Limb (tissue), 2 donors: ENCODE data around the gene BDP1.
"Not testable (repeated sequence)": the region's sequence is repeated elsewhere in the genome, so short reads cannot be mapped to it uniquely, and the experiment has no call there.

Experiments
- DNase-seq, 2 donors: peaks; one replicate each; pipeline ENCODE4 v3.0.0-alpha.2; 2016; ENCODE audit errors: extremely low spot score in 2 of 2

Gene BDP1, protein sequence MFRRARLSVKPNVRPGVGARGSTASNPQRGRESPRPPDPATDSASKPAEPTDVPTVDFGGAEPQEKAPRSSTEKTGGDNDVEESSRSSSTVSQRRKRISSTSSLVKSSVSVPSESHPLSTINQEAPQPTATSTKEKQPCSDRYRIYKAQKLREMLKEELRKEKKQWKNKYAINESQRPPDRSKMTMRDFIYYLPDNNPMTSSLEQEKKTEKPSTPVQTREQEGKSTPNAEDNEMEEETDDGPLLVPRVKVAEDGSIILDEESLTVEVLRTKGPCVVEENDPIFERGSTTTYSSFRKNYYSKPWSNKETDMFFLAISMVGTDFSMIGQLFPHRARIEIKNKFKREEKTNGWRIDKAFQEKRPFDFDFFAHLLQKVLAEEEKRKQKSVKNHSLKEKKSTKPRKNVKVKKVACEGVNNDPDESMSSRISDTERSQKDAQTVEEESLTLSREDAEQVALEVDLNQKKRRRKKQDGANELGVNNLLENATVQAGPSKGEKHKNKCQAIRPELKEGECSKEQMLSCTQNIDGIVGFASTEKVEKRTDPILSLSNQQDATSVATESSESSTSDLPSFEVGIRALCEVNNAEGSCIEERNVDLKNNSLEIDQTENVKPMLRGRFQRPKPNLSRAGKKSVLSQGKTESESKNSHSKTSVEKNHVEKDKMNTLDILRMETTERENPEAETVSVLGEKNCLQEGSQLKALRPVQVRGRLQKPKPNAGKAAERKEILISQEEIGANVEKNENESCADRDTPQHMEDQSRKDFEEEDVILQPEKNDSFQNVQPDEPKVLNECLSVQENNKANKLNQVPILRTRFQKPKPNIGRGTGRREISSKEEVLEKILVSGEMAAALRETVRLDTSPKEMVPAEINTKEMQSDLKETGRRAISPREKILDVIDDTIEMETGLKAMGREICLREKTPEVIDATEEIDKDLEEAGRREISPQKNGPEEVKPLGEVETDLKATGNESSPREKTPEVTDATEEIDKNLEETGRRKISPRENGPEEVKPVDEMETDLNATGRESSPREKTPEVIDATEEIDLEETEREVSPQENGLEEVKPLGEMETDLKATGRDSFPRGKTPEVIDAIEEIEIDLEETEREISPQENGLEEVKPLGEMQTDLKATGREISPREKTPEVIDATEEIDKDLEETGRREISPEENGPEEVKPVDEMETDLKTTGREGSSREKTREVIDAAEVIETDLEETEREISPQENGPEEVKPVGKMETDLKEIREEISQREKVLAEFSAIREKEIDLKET (N-terminal part only)

DNA sequence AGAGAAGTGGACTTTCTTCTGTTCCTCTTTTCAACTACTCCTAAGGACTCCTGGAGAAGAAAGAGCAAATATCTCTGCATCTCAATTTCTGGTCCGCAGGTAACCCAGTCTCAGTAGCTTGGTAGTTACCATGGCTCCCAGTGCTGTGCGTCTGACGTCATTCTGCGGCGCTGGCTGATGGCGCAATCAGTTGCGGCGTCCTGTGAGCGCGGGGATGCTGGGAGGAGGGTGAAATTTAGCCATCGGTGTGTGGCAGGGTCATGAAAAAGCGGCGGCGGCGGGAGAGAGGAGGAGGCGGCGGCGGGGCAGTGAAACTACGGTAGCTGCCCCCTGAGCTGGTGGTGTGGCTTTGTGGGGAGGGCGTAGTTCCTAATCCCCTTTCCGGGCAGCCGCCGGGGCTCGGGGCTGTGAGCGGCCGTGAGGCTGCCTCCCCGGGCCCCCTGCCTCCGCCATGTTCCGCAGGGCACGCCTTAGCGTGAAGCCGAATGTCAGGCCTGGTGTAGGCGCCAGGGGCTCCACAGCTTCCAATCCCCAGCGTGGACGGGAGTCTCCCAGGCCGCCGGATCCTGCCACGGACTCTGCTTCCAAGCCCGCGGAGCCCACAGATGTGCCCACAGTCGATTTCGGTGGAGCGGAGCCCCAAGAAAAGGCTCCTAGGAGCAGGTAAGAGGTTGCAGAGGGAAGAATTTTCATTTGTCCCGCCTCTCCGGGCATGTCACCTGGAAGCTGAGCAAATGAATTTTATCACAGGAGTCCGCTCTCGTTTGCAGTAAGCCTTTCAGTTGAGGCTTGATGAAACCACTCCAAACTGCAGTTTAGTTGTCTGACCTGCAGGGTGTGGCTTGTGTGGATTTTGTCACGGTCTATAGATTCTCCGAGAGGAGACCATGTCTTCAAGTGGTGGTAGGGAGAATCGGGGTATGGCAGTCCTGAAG lies at the start of gene BDP1:
BDP1 (plus strand) TSS at position 225 of the 935 bp plus-strand sequence; CDS start at position 452, 227 bp downstream.
- peak; percentile 94 to 99 for DNase-seq

DNA sequence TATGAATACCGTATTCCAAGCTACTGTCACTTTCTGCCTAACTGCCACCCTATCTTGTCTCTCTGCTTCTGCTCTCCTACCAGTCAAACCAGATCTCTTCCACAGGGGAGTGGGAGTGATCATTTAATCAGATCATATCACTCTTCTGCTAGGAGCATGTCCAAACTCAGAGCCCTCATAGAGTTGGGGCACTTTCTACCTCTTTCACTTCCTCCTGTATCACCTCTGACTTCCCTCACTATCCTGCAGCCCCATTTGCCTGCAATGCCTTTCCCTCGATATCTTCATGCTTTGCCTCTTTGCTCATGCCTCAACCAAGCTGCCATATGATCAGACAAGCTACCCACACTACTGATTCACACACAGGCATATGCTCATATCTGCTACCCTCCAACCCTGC lies 45.4 kb upstream of the BDP1 start:
- not testable (repeated sequence) for DNase-seq

DNA sequence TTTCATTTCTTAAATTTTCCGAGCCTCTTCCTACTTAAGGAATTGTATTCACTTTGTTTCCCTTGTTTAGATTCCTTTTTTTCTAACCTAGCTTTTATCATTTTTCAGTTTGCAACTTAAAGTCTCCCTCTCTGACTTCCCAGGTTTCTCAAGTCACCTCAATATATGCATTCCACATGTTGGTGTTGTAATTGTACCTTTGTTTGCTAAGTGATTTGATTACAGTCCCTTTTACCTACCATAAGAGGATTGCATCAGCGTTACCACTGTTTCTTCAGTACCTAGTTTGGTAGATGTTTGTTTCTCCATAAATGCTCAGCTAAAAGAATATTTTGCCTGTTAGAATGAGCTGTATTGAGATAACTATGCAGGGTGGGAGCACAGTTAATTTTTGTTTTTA lies 39.8 kb upstream of the BDP1 start:
- DNase-seq = not testable (repeated sequence)

DNA sequence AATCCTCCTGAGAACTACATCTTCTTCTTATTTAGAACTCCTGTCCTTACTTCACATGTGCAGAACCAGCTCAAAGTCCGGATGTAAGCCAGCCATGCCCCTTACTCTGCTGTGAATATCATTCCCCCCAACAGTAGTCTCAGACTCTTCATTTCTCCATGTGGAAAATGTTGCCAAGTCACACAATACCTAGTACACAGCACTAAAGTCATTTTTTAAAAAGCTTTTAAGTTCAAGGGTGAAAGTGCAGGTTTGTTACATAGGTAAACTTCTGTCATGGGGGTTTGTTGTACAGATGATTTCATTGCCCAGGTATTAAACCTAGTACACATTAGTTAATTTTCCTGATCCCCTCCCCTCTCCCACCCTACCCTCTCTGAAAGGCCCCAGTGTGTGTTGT lies 37.4 kb upstream of the BDP1 start:
- not testable (repeated sequence) for DNase-seq

DNA sequence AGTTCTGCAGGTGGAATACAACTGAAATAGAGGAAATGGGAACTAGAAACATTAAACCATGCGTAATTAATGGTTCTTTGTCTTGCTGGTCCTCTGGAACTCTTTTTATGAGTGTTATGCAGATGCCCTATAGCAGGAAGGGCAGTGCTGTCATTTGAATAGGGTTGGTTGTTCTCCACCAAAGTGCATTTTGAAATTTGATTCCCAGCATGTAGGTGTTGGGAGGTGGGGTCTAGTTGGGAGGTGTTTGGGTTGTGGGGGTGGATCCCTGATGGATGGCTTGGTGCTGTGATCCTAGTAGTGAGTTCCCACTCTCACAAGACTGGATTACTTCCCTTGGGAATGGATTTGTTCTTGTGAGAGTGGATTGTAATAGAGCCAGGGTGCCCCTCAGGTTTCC lies 34.2 kb upstream of the BDP1 start:
- DNase-seq = not testable (repeated sequence)

DNA sequence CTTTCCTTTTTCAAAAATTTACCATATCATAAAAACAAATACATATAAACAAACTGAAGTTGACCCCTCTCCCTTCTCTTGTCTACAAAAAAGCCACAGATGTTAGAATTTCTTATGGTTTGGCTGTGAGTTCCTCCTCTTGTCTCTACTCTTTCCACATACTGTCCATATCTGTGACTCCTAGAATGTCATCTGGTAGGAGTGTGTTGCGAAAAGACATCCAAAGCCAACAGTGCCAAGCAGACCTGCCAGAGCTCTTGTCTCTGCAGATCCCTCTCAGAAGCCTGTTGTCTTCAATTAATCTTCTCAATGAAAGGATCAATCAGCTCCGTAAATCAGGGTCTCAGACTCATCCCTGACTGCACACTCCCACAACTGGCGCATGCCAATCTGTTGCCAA lies 31.6 kb upstream of the BDP1 start:
- not testable (repeated sequence) for DNase-seq

DNA sequence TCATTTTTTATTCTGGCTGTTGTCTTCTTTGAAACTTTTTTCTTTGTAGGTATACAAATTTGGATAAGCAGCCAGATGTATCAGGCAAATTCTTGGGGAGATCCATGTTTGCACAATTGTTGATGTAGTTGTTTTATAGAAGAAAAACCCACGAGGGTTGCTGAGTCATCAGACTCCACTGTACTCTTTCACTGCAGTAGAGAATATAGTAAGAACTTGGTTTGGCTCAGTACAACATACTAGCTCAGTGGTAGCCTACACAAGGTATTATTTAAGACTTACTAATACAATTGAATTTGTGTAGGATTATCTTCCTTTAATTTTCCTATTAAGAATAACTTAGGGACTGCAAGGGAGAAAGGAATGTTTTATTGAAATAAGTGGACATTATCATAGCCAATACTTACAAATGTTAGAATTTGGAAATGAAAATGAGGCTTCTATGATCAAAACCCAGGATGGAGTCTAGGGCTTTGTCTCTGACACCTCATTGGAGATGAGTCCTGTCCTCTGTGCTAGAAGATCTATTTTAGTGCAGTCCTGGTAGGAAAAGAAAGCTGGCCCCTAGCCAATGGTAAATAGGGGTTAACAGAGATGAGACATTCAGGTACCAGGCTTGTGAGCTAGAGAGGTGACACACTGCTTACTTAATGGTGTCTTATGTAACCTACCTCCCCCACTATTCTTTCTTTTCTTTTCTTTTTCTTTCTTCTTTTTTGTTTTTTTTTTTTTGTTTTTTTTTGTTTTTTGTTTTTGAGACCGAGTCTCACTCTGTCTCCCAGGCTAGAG lies 28.6 kb upstream of the BDP1 start:
- DNase-seq = not testable (repeated sequence)

DNA sequence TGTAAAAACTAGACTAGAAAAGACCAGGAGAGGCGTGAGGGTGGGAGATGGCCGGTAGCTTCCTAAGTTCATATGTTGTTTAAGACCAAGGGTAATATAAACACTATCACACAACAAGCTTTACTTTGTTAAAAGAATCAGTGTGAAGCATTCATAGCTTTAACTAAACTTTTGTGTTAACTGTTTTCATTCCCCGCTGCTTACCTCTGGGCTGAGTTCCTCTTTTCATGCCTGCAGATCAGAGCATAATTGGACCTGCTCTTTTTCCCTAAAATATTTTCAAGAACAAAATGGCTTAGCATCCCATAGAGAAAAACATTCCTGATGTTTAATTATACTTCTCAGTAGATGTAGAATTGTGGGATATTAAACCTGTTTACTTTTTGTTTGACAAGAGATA lies 23.0 kb upstream of the BDP1 start:
- not testable (repeated sequence) for DNase-seq

DNA sequence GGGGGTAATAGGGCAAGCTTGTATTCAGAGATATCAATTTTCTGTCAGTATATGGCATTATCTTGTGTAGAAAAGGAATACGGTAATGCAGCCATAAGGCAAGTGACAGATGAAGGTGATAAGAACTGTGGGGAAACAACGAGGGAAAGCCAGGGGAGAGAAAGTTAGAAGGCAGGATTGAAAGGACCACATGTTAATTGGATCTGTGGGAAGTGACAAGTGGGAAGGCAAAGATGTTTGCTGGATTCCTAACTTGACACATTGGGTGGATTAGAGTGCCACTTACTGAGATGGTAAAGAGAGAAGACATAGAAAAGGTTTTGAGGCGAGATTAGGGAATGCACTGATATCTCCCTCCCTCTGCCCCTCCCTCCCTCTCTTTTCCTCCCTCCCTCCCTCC lies 20.6 kb upstream of the BDP1 start:
- DNase-seq = not testable (repeated sequence)

DNA sequence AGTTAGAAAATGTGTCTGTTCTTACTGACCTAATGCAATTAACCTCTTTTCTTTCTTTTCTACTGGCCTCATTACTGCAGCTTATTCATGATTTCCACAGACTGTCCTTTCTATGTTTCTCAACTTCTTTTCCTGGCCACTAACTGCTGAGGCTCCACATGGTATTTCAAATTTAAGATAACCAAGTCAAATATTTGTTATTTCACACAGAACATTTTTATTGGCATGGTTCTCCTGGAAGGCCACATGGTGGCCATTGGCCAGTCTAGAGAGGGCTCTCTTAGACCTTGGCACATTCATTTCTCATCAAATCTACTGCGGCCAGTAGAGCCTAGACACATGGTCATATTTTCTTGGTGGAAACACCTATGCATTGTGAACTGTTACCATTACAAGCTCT lies 13.9 kb upstream of the BDP1 start:
- not testable (repeated sequence) for DNase-seq

DNA sequence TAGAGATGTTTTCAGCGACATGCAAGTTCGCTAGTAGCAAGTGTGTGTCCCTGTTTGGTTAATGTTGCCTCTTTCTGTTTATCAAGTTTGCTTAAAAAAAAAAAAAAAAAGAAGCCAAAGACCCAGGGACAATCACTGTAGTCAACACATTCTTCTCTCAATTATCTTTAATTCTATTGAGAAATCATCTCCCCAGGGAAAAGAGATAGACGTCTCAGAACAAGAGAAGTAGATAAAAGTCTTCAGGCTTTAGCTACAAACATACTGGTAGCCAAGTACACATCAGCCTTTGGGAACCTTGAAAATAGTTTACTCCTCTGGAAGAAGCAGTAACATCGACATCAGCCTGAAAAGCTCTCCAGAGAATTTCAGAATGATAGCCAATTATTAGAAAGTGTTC lies 11.6 kb upstream of the BDP1 start:
- DNase-seq = not testable (repeated sequence)

DNA sequence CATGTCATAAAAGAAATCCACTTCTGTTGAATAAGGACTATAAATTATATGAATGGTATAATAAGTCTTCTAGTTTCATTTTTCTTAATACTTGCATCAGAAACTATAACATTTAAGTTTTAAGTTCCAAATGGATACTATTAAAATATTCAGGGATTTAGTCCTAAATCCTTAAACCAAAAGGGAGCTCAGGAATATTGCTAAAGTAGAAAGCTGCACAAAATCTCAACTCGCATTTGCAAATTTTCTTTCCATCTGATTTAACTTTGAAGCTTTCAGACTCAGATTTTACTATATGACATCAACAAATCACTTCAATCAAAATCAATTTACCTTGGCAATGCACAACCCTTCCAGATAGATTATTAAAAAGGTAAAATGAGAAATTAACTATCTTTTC lies 10.4 kb upstream of the BDP1 start:
- not testable (repeated sequence) for DNase-seq

DNA sequence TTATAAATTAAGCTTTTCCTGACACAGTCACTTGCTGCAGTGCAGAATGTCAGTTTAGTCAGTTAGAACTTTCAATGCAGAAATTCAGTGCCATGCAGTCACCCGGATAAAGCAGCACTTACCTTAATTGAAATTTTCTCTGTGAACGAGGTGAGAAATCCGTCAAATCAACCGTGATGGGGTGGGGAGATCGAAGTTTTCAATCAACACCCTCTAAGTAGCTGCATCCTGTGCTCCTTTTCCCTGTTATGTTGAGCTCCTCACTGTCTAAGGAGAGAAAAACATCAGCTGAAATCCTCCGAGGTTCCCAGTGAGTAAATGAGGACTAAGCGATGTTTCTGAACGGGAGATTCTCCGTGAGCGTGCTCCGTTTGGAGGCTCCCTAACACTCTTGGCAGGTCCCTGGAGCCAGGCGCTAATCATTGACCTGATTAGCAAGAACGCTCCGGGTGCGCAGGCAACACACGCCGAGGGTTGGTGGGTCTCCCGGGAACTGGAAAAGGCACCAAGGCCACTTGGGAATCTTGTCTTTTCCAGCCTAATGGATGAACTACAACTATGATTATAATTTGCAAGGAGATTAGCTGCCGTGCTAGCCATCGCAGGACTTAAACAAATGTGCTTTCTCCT lies 9.8 kb upstream of the BDP1 start:
- not testable (repeated sequence) for DNase-seq

DNA sequence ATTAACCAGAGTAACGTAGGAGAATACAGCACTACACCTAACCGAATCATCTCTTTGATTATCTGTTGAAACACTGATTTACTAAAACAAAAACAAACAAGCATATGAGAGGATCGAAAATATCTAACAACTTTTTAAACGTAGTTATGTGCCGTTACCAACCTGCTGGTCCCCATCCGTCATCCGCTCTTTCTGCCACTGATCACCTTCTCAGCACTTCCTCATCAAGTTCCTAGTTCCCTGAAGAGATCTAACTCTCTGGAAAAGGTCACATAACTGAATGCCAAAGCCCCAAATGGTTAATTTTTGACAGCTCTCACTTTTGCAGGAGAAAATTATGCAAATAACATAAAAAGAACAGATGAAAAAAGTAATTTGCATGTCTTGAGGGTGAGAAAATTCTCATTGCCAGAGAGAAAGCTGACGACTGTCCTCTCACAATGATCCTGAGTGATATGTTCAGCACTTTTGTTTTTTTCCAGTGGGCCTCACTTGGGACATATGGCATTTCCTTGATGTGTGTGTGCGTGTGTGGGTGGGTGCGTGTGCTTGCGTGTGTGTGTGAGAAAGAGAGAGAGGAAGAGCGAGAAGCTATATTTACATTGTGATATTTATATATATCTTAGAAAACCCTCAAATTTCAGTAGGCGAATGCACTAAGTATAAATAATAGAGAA lies 8.8 kb upstream of the BDP1 start:
- not testable (repeated sequence) for DNase-seq

DNA sequence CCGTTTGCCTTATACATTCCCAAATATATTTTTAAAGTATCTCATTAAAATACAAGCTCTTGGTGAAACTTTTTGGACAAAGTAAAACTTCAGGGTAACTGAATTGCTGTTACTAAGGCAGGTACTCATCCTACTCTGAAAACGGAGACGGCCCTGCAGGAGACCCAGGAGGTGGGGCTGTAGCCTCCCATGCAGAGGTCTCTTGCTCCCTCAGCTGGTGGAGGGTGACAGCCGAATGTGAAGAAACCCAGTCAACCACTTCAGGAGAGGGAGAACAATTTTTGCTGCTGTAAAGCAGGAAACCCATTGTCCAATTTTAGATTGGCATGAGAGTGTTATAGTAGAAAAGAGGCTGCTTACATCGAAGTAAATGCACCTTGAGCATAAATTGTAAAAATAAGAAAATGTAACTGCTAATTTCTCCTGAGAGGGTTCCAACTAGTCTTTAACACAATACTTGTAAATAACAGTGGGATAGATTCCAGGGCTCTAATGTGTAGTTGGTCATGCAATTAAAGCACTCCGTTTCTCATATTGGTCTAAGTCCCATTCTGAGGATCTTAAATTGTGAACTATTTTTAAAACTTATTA lies 8.1 kb upstream of the BDP1 start:
- DNase-seq = peak in 1 of 2 donors; percentile 48

DNA sequence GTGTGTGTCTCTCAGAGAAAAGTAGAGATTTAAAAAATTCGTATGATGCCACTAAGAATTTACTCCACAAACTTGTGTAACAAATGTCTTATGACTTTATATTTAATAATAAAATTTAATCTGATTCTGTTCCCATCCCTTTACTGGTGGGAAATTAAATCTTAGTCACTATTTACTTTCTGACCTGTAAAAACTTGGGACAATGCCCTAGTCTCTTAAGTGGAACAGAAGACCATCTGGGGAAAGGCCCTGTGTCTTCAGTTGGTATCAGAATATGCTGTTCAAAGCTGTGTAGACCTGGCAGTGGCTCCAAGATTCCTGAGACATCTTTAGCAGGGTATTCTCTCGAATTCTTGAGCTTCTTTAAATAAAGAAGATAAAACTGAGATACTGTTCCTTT lies 2.6 kb upstream of the BDP1 start:
- no peak for DNase-seq

DNA sequence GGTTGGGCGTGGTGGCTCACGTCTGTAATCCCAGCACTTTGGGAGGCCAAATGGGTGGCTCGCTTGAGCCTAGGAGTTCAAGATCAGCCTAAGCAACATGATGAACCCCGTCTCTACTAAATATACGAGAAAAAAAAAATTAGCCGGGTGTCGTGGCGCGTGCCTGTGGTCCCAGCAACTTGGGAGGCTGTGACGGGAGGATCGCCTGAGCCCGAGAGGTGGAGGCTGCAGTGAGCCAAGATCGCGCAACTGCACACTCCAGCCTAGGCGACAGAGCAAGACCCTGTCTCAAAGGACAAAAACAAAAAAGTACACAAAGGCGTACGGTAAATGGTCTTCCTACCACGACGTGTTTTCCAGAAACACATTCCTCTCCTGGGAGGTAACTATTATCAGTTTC lies 538 bp upstream of the BDP1 start:
- DNase-seq = peak in 1 of 2 donors; percentile 43

DNA sequence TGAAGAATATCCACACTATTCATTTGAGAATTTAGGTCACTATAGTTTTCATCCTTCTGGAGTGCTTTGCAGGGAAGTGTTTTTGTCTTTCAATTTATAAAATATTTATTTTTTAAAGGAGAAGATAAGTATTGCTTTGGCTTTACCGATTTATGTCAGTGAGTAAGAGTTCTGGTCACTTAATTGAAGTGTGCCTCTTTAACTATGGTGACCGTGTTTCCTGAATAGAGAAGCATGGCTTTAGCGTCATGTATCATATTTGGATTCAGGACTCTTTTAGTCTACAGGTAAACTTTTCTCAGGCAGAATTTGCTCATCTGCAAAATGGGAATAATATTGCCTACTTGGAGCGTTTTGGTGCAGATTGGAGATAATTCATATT lies 902 bp downstream of the BDP1 start:
- DNase-seq = no peak
